ENCODE data around the gene RAB7B.

DNA sequence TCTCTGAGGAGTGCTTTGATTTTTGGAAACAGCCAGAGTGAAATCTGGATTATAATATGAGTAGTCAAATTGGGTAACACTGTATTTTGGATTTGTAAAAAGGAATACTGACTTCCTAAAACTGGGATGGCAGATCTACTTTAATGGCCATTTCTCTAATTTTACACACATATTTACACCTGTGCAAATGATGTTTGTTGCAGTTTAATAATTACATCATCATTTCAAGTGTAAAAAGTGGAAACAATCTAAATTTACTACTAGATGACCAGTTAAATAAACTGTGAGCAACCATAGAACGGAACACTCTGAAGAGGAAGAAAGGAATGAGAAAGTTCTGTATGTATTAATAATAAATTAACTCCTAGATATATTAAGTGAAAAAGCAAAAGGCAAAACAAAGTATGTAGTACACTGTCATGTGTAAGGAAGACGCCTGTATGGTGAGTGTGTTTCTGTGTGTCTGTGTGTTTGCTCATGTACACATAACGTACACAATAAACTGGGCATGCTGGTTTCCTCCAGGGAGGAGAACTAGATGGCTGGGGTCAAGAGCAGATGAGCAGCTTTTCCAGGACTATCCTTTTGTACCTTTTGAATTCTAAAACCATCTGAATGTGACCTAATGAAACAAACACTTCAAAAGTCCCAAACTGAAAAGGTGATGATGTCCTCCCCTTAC is 46.9 kb upstream of the RAB7B start:
- TF ChIP-seq POLR2A (IDR thresholded peaks at IDR 0.05) (no peak), CTCF (IDR thresholded peaks at IDR 0.05) (no peak), EP300 (IDR thresholded peaks at IDR 0.05) (no peak), POLR2AphosphoS5 (IDR thresholded peaks at IDR 0.05) (no peak)

Data from suprapubic skin (tissue), 4 donors.